A549 (cell line): Measurements from ENCODE around the gene SLC25A5.

Source experiments
- BHLHE40 ChIP-seq: IDR thresholded peaks from 2 replicates; pipeline ENCODE4 v1.6.1; 2012; ENCODE audit warnings: low read depth, low read length, inconsistent platforms
- HOXB13 ChIP-seq: fragments of 250-450 bp; sonication (Bioruptor Pico); IDR thresholded peaks from 2 replicates; pipeline ENCODE4 v1.5.0; 2020; ENCODE audit warnings: low read depth, mild to moderate bottlenecking, moderate library complexity
- POLR2A ChIP-seq: IDR thresholded peaks from 2 replicates; pipeline ENCODE4 v1.6.1; 2012; ENCODE audit warnings: mild to moderate bottlenecking, low read length
- TF ChIP-seq, protein P1 (sequence below): fragments of >200 bp; sonication (Bioruptor Twin); formaldehyde crosslinking; IDR thresholded peaks from 3 replicates; pipeline ENCODE4 v1.5.1; 2016
- TF ChIP-seq, protein P2 (sequence below): fragments of >200 bp; sonication (Bioruptor Twin); formaldehyde crosslinking; IDR thresholded peaks from 3 replicates; pipeline ENCODE4 v1.6.1; 2016

DNA sequence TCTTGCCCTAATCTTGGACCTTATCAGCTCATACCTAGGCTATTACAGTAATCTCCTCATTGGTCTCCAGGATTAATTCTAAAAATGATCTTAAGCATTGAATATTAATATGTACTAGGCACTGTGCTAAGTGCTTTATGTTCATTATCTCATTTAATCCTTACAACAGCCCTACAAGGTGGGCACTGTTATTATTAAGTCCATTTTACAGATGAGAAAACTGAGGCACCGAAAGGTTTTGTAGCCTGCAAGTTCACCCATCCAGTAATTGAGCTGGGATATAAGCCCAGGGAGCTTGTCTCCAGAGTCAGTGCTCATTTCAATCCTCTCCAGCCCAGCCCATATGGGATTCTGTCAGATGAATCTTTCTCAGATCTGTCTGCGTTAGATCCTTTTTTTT lies 48.3 kb upstream of the SLC25A5 start:
- TF ChIP-seq HOXB13 (CRISPR knock-in tag): no peak
- TF ChIP-seq BHLHE40: no peak
- TF ChIP-seq, protein P1, sequence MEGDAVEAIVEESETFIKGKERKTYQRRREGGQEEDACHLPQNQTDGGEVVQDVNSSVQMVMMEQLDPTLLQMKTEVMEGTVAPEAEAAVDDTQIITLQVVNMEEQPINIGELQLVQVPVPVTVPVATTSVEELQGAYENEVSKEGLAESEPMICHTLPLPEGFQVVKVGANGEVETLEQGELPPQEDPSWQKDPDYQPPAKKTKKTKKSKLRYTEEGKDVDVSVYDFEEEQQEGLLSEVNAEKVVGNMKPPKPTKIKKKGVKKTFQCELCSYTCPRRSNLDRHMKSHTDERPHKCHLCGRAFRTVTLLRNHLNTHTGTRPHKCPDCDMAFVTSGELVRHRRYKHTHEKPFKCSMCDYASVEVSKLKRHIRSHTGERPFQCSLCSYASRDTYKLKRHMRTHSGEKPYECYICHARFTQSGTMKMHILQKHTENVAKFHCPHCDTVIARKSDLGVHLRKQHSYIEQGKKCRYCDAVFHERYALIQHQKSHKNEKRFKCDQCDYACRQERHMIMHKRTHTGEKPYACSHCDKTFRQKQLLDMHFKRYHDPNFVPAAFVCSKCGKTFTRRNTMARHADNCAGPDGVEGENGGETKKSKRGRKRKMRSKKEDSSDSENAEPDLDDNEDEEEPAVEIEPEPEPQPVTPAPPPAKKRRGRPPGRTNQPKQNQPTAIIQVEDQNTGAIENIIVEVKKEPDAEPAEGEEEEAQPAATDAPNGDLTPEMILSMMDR: no peak
- TF ChIP-seq POLR2A: no peak
- TF ChIP-seq, protein P2, sequence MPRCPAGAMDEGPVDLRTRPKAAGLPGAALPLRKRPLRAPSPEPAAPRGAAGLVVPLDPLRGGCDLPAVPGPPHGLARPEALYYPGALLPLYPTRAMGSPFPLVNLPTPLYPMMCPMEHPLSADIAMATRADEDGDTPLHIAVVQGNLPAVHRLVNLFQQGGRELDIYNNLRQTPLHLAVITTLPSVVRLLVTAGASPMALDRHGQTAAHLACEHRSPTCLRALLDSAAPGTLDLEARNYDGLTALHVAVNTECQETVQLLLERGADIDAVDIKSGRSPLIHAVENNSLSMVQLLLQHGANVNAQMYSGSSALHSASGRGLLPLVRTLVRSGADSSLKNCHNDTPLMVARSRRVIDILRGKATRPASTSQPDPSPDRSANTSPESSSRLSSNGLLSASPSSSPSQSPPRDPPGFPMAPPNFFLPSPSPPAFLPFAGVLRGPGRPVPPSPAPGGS: no peak
